Measurements from ENCODE around the gene CRPPA.

GRCh38 chr7:16419859-16420258, 1.5 kb downstream of the CRPPA start:
- no peak for TF ChIP-seq POLR2A (IDR thresholded peaks at IDR 0.05)
- TF ChIP-seq CTCF (IDR thresholded peaks at IDR 0.05): no peak

Measured in tibial nerve (tissue), 3 donors.